Kasumi-1 (cell line): ENCODE data around the gene ADRA2A.

Experiments
- DNase-seq, 2 experiments: peaks; one replicate each; lab custom pipeline; 2025; lab: John Stamatoyannopoulos, UW

The ADRA2A gene

GRCh38 chr10:111109501-111110242 is 32.8 kb downstream of the ADRA2A start:
- peak; percentile 60 to 82 for DNase-seq

DNA sequence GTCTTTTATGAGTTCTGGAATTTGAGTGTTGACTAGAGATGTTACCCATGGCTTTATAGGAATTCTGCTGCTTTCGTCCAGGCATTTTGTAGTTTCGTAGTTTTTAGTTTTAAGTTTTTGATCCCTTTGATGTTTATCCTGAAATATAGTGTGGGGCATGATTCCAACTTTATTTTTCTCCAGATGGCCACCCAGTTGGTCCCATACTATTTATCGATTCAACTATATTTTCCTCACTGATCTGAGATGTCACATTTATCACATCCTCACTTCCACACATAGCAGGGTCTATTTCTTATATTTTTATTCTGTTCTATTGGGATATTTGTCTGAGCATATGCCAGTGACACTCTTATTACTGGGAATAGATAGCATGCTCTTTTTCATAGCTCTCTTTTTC is 33.9 kb downstream of the ADRA2A start:
- DNase-seq = no peak

GRCh38 chr10:111112333-111112732 is 35.5 kb downstream of the ADRA2A start:
- no peak for DNase-seq

- peak; percentile 28 to 37 for DNase-seq
Measured at GRCh38 chr10:111113238-111113960, 36.6 kb downstream of the ADRA2A start.

DNA sequence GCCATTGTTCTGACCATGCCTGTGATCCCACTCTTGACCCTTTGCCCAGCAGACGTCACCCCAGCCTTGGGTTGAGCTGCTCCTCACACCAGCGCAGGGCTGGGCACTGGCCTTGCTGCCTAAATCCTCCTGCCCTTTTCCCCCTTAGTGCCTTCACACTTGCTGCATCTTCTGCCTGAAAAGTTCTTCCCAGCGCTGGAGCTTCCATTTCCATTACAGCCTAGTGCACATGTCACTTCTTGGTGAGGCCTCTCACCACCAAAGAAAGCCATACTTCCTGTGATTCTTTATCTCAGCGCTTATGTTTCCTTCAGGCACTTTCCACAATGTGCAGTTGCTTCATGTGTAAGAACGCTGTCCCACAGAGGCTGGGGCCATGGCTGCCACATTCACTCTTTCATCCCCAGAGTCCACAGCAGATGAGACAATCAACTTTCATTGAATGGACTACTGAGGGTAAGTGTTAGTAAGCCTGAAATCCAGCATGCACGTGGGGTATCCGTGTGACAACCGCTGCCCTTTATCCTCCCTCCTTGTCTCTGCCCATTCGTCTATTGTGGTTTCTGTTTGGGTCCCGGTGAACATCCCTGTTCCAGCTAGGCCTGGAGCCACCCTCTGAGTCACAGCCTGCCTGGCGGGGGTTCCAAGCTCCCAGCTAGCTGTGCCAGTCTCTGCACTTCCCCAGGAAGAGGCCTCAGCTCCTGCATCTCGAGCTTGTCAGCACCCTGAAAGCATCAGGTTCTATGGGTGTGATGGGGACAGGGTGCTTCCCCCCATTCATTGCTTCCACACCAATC is 37.3 kb downstream of the ADRA2A start:
- DNase-seq = peak; percentile 96 to 97

DNA sequence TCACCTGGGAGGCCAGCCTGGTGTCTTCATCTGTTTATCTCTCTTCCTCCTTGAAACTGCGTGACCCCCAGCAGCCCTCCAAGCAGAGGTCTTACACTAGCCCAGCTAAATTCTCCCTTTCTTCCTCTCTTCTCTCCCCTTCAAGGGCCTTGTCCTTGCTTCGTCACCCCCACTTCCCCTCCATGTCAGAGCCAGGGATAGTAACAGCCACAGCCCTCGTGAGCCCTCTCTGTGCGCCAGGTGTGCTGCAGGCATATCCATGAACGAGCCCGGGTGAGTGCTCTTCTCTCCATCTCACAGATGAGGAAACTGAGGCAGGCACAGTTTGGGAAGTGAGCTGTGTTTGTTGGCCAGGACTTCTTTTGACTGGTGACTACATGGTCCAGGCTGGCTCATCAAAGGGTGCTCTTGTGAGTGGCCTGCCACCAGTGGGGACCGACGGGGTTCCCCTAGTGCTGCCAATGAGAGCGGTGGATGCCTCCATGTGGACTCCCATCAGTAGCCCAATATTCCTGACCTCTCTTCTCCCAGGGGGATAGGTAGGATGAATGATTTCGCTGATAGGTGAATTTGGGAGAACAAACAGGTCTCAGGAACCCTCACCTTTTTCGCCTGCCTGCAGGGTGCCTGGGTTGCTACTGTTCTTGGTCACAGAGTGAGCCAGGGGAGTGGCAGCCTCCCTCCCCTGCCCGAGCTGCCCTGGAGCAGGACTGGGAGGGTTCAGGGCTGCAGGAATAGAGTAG is 38.1 kb downstream of the ADRA2A start:
- peak; percentile 69 to 76 for DNase-seq

DNA sequence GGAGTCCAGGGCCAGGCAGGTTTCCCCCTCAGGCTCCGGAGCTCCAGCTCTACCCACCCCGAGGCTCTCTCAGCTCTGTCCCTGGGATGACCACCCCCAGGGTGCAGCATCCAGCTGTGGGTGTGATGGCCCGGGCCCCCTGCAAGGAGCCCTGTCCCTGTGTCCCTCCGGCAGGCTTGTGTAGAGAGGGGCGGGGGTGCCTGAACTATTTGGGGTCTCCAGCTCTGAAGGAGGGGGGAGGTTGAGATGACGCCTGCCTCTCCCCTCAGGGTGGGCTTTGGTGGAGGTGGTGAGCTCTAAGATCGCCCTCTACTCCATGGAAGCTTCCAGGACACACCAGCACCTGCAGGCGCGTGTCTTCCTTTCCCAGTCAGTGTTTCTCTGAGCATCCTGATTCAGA is 39.4 kb downstream of the ADRA2A start:
- DNase-seq = no peak

DNA sequence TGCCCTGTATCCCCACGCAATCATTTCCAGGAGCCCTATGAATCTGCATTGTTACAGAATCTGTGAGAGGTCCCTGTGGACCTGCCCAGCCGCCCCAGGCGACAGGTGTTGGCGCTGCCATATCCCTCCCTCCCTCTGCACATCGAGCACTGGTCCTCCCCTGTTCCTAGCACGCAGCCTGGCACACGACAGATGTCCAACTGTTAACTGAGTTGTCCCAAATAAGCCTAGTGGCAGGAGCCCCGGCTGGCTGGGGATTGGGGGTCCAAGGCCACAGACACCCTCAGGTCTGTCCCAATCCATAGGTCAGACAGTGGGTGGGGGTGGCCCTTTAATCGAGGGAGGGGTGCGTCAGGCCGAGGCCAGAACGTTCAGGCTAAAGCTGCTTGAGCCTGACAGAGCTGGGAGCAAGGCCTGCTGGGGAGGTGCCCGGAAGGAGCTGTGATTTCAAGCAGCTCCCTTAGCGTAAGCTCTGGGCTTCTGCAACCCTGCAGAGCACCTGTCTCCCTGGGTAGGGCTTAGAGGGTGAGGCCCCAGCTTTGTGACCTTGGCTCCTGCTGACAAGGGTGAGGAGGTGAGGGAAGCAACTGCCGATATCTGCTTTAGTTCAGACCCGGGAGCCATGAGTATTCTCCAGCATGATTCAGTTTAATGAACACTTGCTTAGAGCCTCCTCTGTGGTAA is 40.1 kb downstream of the ADRA2A start:
- no peak for DNase-seq

DNA sequence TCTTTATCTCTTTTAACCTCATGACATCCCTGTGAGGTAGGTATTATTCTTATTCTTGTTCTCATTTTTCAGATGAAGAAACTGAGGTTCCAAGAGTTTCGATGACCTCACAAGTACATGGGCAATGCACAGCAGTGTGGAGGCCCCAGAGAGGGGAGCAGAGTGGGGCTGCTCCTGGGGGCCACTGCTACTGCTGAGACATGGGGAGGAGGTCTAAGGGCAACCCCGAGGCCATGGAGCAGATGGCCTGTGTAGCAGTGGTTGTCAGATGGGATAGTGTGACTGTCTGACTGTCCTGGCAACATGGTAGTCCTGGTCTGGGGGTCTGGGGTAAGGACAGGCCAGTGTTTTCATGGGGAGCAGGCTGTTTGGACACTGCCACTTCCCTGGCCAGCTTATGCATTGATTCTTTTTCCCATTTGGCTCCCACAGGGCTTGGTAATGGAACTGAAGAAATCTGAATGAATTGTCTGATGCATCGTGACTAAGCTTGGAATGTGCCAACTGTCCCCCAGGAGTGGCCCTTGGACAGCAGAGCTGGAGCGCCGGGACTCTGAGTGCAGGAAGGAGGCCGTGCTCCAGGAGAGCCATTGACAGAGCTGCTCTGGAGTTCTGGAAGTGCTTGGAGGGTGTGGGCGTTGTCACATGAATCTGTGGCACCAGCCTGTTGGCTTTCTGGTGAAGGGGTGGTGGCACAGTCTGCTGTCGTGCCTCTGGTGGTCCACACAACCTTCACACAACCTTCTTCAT is 40.9 kb downstream of the ADRA2A start:
- DNase-seq = no peak

DNA sequence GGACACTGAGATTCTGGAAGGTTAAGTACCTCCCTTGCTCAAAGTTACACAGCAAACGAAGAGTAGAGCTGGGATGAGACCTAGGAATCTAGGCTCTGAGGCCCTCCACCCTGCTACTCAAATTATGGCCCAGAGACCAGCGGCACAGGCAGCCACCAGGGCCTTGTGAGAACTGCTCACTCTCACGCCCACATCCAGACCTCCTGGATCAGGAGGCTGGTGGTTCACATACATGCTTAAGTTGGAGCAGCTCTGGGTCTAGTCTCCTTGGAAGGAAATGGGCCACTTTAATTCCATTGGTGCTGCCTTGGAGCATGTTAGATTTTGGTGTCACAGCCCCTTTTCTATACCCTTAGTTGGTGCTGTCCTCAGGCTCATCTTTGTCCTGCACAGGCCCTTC is 41.9 kb downstream of the ADRA2A start:
- DNase-seq = no peak

DNA sequence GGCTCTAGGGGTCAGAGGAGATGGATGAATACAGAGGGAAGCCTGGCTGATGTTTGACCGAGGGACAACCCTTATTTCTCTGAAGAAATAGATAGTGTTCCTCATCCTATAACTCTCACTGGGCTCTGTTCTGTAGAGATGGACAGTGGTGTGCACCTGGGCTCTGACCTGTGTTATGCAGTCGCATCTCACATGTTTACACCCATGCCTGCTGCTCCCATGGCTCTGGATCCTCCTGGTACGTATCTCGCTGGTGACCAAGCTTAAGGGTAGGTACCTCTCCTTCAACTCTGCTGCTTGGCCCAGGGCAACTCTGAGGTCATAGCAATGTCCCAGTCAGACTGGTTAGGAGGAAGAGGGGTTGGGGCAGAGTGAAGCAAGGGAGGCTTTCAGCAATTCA is 42.8 kb downstream of the ADRA2A start:
- DNase-seq = no peak

- DNase-seq = no peak
Measured at GRCh38 chr10:111122127-111122526, 45.3 kb downstream of the ADRA2A start.

DNA sequence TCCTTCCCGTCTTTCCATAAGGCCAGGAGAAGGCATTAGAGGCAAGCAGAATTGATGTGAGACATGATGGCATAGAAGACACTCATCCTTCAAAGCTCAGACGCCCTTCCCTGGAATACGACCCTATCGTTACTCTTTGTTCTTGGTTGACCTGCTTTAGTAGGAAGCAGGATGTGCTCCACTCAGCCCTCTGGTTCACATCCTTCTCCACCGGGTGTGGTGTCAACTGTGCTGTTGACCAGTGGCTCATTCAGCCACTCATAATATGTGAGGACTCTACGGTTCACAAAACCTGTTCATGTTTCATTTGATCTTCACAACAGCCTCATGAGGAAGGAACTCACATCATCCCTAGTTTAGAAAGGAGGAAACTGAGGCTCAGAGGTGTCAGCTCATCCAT is 47.1 kb downstream of the ADRA2A start:
- no peak for DNase-seq

- DNase-seq = no peak
Measured at GRCh38 chr10:111125102-111125501, 48.3 kb downstream of the ADRA2A start.

- no peak for DNase-seq
Measured at GRCh38 chr10:111126077-111126476, 49.2 kb downstream of the ADRA2A start.

DNA sequence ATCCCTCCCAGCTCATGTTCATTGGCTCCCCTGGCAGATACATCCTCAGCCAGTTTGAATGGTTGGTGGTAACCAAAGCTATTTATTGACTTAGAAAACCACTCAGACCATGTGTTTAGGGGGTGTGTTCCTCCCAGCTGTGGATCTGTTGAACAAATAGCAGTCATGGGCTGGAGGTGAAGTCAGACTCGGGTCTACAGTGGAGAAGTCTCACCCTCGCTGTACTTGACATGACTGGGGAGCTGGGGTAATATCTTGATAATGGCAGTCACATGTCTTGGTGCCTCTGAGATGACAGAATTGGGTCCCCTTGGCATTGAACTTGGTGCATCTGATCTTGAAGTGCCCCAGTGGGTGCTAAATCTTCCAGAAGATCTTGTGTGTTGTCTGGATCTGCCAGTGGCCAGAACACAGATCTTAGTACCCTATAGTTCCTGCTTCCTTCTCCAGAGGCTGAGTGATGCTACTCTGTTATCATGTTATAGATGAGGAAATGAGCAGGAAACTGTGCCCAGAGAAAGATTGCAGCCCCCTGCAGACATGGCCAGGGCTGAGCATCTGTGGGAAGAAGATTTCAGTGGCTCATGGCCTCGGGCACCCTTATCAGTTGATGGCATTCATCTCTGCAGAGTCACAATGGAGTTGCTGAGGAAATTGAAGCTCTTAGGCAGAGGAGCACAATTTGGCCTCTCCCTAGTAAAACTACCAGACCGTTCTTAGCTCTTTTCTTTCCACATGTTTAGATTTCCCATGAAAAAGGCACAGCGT is 50.4 kb downstream of the ADRA2A start:
- no peak for DNase-seq

- peak; percentile 34 for DNase-seq
Measured at GRCh38 chr10:111128331-111129180, 51.7 kb downstream of the ADRA2A start.

GRCh38 chr10:111129363-111129762 is 52.5 kb downstream of the ADRA2A start:
- no peak for DNase-seq

- no peak for DNase-seq
Measured at GRCh38 chr10:111130471-111130870, 53.6 kb downstream of the ADRA2A start.
